Fibroblast of skin of scalp (primary cell): ENCODE results near the gene ACHE.

Source experiments
- DNase-seq: peaks from one replicate; pipeline ENCODE4 v3.0.0-alpha.2; 2013

The ACHE gene

GRCh38 chr7:100884736-100885439, 10.8 kb downstream of the ACHE start:
- DNase-seq: no peak

- DNase-seq: no peak
Measured at GRCh38 chr7:100882785-100883526, 12.7 kb downstream of the ACHE start.

GRCh38 chr7:100882201-100882600, 13.5 kb downstream of the ACHE start:
- no peak for DNase-seq

DNA sequence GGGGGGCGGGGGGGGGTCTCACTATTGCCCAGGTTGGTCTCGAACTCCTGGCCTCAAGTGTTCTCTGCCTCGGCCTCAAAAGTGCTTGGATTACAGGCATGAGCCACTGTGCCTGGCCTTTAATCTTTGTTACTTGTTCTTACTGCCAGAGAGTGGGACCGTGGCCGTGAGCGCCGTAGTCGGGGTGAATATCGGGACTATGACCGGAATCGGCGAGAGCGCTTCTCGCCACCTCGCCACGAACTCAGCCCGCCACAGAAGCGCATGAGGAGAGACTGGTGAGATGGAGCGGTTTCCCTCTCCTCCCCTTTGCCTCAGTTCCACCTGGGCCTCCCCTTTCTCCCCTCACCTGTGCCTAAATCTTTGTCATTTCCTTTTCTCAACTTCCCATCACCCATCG, 14.6 kb downstream of the ACHE start:
- no peak for DNase-seq

DNA sequence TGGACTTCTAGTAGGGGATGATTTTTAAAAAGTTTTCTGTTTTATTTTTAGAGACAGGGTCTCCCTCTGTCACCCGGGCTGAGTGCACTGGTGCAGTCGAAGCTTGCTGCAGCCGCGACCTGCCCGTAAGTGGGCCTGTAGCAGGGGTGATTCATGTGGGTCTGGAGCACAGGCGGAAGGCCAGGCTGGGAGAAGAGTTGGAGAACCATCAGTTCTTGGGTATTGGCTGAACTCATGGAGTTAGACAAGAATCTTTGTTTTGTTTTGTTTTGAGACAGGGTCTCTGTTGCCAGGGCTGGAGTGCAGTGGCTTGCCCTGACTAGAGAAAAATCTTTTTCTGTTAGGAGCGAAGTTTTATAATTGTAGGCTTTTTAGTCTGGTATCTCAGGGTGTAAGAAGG, 15.0 kb downstream of the ACHE start:
- no peak for DNase-seq

DNA sequence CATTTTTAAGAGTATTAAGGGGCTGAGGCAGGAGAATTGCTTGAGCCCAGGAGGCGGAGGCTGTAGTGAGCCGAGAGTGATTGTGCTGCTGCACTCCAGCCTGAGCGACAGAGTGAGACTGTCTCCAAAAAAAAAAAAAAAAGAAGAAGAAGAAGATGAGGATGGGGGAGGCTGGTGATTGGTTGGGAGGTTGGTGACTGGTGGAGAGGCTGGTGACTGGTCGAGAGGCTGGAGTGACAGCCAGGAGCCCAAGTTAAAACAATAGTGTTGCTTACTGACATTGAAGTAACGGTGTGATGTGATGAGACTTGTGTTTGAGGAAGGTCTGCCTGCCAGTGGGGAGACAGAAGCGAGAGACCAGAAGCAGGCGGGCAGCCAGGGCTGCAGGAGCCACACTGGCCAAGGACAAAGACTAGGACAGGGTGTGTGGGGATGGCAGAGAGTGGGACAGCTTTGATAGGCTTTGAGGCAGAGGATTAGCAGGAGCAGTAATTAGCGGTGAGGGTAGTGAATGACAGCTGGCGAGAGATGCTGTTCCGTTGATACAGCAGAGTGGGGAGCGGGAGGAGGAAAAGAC, 15.9 kb downstream of the ACHE start:
- no peak for DNase-seq

GRCh38 chr7:100878685-100879084, 17.0 kb downstream of the ACHE start:
- no peak for DNase-seq

DNA sequence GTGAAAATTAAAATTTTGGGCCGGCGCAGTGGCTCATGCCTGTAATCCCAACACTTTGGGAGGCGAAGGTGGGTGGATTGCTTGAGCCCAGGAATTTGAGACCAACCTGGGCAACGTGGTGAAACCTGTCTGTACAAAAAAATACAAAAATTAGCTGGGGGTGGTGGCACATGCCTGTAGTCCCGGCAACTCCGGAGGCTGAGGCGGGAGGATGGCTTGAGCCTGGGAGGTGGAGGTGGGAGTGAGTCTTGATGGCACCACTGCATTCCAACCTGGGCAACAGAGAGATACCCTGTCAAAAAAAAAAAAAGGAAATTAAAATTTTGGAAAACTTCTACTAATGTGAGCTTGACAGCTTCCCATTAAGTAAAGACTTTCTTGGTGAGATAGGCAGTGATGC, 17.7 kb downstream of the ACHE start:
- DNase-seq: no peak

- DNase-seq: no peak
Measured at GRCh38 chr7:100875356-100875751, 20.3 kb downstream of the ACHE start.

- DNase-seq: peak; percentile 99
Measured at GRCh38 chr7:100874577-100875355, 20.9 kb downstream of the ACHE start, which contains the start of gene SRRT. Gene SRRT (plus strand): TSS chr7:100875103. CDS start chr7:100875591, 488 bp downstream.

DNA sequence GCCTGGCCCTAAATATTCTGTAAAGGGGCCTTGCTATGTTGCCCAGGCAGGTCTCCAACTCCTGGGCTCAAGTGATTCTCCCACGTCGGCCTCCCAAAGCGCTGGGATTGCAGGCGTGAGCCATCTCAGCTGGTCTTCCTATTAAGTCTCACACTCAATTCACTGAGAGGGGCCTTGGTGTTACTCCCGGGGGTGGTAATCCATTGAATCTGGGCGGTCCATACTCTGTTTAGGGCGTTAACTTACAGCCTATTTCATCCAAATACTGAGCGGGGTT, 21.4 kb downstream of the ACHE start:
- DNase-seq: no peak

GRCh38 chr7:100873599-100874299, 21.9 kb downstream of the ACHE start:
- DNase-seq: no peak

- no peak for DNase-seq
Measured at GRCh38 chr7:100867776-100868485, 27.8 kb downstream of the ACHE start.

DNA sequence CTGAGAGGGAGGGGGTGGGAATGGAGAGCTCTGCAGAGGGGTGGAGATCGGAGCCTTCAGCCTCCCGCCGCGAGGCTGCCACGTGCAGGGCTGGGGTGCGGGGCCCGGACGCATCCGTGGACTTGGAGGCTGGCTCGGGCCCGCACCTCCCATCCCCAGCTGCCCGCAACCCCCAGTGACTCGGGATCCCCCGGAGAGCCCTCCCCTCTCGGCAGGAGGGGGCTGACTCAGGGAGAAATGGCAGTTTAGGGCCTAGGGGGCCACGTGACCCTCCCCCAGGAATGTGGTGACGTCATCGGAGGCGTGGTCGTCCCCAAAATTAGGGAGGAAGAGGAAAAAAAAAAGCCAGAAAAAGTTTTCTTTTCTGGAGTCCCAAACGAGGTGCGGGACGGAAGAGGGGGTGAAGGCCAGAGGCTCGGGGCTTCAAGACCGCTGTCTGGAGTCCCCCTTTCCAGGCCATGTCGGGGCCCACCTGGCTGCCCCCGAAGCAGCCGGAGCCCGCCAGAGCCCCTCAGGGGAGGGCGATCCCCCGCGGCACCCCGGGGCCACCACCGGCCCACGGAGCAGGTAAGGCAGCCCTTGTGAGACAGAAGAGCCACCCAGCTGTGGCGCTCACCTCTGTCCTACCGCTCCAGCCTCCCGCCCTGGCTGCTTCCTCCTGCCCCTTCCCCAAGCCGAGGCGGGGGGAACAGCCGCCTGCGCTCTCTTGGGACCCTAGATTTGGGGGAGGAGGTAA, 28.5 kb downstream of the ACHE start, which contains the start of gene TRIP6:
TSS of gene TRIP6 (plus strand) at position 348 of the 736 bp plus-strand sequence. CDS start at position 459, 111 bp downstream.
- DNase-seq: peak; percentile 98

- DNase-seq: no peak
Measured at GRCh38 chr7:100866729-100867039, 29.0 kb downstream of the ACHE start.

DNA sequence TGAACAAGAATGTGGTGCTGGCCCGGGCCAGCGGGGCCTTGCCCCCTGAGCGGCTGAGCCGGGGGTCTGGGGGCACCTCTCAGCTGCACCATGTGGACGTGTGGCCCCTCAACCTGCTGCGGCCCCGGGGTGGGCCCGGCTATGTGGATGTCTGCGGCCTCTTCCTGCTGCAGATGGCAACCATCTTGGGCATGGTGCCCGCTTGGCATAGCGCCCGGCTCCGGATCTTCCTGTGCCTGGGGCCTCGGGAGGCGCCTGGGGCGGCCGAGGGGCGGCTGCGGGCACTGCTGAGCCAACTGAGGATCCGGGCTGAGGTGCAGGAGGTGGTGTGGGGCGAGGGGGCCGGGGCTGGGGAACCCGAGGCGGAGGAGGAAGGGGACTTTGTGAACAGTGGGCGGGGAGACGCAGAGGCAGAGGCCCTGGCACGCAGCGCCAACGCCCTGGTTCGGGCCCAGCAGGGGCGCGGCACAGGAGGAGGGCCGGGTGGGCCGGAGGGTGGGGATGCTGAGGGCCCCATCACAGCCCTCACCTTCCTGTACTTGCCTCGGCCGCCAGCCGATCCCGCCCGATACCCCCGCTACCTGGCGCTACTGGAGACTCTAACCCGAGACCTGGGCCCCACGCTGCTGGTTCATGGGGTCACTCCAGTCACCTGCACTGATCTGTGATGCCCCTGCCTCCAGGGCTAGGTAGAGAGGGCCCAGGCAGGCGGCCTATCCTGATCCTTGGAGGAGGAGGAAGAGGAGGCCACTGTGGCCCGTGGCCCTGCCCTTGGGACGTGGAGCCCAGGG, 29.6 kb downstream of the ACHE start:
- DNase-seq: peak; percentile 40

DNA sequence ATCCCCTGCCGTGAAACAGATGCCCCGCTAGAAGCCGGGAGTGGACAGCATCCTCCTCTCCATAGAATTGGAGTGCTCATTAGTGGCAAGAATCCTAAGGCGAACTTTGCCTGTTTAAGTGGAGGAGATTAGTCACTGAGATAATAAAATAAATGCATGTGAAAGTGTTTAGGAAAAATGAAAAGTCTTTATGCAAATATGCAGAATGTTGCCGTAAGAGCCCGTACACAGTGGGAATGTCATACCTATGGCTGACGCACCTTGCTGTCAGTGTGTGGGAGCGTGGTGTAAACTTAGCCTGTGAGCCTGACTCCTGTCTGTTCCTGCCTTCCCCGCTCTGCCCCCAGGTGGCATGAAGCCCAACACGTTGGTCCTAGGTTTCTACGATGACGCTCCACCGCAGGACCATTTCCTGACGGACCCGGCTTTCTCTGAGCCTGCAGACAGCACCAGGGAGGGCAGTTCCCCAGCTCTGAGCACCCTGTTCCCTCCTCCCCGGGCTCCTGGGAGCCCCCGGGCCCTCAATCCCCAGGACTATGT, 30.2 kb downstream of the ACHE start:
- no peak for DNase-seq

DNA sequence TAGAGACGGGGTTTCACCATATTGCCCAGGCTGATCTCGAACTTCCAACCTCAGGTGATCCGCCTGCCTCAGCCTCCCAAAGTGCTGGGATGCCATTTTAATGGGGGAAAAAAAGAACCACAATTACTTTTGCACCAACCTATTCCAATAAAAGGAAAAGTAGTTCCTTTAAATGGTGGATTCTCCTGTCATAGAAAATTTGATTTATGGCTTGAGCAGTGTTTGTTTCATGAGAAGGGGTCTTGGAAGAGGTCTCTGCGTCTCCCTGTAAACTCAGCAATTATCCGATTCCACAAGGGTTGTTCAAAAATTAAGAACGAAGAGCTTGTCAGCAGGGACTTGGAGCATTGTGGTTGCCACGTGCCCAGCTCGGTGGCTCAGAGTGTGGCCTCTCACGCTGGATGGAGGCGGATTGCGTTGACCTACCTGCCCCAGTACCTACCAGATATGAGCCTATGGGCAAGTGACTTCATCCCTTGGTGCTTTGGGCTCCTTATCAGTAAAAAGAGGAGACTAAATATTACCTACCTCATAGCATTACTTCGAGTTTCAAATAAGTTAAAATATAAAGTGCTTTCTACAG, 31.3 kb downstream of the ACHE start:
- DNase-seq: no peak

GRCh38 chr7:100863406-100863950, 32.2 kb downstream of the ACHE start:
- DNase-seq: no peak
